ENCODE data around the gene VPS33A.
"Not testable (repeated sequence)": the region's sequence is repeated elsewhere in the genome, so short reads cannot be mapped to it uniquely, and the experiment has no call there.

Gene VPS33A

DNA sequence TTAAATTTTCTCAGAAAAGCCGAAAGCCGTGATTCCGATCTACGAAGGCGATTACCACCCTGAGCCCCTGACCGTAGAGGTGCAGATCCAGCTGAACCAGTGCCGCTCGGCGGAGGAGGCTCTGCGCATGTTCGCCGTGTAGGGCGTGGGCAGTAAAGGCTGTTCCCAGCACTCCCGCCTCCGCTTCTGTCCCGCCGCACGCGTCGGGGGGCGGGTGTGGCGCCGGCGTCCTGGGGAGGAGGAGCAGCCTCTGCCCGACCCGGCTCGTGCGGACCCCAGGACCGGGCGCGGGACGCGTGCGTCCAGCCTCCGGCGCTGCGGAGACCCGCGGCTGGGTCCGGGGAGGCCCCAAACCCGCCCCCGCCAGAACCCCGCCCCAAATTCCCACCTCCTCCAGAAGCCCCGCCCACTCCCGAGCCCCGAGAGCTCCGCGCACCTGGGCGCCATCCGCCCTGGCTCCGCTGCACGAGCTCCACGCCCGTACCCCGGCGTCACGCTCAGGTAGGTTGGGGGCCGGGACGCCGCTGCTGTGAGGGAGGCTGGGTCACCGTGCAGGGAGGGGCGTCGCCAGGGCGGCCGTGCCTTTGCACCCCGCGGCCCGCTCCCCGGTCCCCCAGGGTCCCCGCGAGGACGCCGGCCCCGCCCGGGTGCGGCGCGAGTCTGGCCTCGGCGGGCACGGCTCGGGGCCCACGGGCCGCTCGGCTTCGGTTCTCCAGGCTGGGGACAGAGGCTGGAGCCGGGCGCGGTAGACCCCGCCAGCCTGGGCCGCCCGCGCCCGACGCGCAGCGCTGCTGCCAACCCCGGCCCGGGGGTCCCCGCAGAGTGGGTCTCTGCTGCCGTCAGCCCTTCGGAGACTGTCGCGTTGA is 62.8 kb downstream of the VPS33A start, which contains the start of gene B3GNT4:
TSS of gene B3GNT4 (plus strand) at position 409 of the 866 bp plus-strand sequence. CDS start 910 bp downstream, outside the sequence.
- H3K9ac ChIP-seq (ENCODE audit: low read depth, low read length), result no peak within 1 kb of the TSS
- H3K27ac ChIP-seq (ENCODE audit: low read length), result no peak within 1 kb of the TSS

DNA sequence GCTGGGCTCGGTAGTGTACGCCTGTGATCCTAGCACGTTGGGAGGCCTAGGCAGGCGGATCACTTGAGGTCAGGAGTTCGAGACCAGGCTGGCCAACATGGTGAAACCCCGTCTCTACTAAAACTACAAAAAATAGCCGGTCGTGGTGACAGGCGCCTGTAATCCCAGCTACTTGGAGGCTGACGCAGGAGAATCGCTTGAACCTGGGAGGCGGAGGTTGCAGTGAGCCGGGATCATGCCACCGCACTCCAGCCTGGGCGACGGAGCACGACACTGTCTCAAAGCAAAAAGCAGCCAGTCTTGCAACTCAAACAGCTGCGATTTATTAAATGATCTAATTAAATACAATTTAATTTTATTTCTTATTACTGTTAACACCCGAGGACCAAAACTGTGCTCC is 63.5 kb downstream of the VPS33A start:
- not testable (repeated sequence) for H3K4me1 ChIP-seq (ENCODE audit: insufficient read depth, low read length); H3K9ac ChIP-seq (ENCODE audit: low read depth, low read length); H3K27ac ChIP-seq (ENCODE audit: low read length); H3K9me3 ChIP-seq (ENCODE audit: insufficient read depth, low read depth, low read length)
- Histone ChIP-seq H3K27me3 (ENCODE audit: insufficient read depth, low read length) (peaks cover 59% of the 10 kb centered on the region), H3K36me3 (ENCODE audit: insufficient read depth, low read depth, low read length) (peaks cover 13% of the 10 kb centered on the region), H3K4me3 (ENCODE audit: low read length) (peak overlapping the region; percentile 68)

More for the DNA sequence above, 62.8 kb downstream of the VPS33A start, which contains the start of gene B3GNT4:
- Histone ChIP-seq H3K27me3 (ENCODE audit: insufficient read depth, low read length) (peaks cover 59% of the 10 kb centered on the region), H3K4me3 (ENCODE audit: low read length) (peak within 1 kb of the TSS; percentile 68), H3K36me3 (ENCODE audit: insufficient read depth, low read depth, low read length) (peaks cover 20% of the 10 kb centered on the region), H3K9me3 (ENCODE audit: insufficient read depth, low read depth, low read length) (no peaks in the 10 kb centered on the region), H3K4me1 (ENCODE audit: insufficient read depth, low read length) (peaks cover 2% of the 10 kb centered on the region; the same call in 1 of the 2 replicates)

DNA sequence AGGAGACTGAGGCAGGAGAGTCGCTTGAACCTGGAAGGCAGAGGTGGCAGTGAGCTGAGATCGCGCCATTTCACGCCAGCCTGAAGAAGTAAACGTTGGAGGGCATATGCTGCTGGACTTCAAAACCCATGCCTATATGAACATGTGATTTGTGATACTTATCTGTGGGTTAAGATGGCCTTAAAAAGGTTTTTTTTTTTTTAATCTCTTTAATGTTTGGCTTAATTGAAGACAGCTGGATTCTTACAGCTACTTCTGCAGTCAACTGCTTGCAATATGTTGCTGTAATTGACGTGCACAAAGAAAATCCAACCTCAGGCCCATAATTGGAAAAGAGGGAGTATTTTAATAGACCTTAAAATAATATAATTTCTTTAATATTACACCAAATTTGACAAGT is 64.3 kb downstream of the VPS33A start:
- Histone ChIP-seq H3K4me1 (ENCODE audit: insufficient read depth, low read length) (no peaks in the 10 kb centered on the region), H3K27me3 (ENCODE audit: insufficient read depth, low read length) (peaks cover 59% of the 10 kb centered on the region), H3K4me3 (ENCODE audit: low read length) (no peak overlapping the region), H3K36me3 (ENCODE audit: insufficient read depth, low read depth, low read length) (peaks cover 5% of the 10 kb centered on the region), H3K27ac (ENCODE audit: low read length) (no peak overlapping the region), H3K9ac (ENCODE audit: low read depth, low read length) (no peak overlapping the region), H3K9me3 (ENCODE audit: insufficient read depth, low read depth, low read length) (no peaks in the 10 kb centered on the region)

DNA sequence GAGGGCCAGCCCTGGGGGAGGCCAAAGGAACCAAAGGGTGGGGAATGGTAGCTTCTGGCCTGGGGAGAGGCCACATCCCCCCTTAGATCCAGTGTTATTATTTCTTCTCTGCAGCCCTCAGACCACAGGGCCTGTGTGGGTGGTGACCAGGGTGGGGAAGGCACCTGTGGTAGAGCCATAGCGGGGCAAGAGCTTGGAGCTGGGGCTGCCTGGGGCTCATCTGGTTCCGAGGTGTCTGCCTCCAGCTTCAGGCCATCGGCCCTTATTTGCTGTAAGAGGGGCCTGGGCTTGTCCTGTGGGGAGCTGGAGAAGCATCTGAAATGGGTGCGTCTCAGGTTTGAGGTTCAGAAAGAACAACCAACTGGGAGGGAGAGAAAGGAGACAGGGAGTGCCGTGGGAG is 64.9 kb downstream of the VPS33A start:
- no peak overlapping the region for H3K4me3 ChIP-seq (ENCODE audit: low read length)
- no peak overlapping the region for H3K27ac ChIP-seq (ENCODE audit: low read length)
- H3K9ac ChIP-seq (ENCODE audit: low read depth, low read length), result no peak overlapping the region
- H3K36me3 ChIP-seq (ENCODE audit: insufficient read depth, low read depth, low read length), result no peaks in the 10 kb centered on the region
- no peaks in the 10 kb centered on the region for H3K9me3 ChIP-seq (ENCODE audit: insufficient read depth, low read depth, low read length)
- H3K27me3 ChIP-seq (ENCODE audit: insufficient read depth, low read length), result peaks cover 52% of the 10 kb centered on the region
- H3K4me1 ChIP-seq (ENCODE audit: insufficient read depth, low read length), result no peaks in the 10 kb centered on the region

DNA sequence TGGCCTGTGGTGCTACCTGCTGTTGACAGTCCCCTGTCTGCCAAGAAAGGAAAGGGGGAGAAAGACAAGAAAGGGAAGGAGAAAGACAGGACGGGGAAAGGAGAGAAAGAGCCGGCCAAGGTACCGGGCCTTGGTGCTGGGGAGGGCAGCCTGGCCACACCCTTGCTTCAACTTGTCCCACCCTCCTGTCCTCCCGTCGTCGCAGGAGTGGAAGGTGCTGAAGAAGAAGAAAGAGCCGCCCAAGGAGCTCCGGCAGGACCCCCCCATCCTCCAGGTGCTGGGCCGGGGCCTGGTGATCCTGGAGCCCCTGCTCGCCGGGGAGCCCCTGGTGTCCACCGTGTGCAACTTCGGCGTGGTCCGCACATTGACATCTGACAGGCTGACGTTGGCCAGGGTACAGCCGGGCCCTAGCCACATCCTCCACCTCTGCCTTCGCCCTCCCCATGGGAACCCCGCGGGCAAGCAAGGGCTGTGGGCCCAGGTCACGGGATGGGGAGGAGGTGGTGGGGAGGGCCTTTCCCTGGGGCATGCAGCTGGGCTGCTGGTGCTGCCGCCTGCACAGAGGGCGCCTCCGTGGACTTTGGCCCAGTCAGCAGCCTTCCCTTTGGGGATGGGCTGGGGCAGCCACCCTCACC is 65.6 kb downstream of the VPS33A start:
- no peaks in the 10 kb centered on the region for H3K4me1 ChIP-seq (ENCODE audit: insufficient read depth, low read length)

DNA sequence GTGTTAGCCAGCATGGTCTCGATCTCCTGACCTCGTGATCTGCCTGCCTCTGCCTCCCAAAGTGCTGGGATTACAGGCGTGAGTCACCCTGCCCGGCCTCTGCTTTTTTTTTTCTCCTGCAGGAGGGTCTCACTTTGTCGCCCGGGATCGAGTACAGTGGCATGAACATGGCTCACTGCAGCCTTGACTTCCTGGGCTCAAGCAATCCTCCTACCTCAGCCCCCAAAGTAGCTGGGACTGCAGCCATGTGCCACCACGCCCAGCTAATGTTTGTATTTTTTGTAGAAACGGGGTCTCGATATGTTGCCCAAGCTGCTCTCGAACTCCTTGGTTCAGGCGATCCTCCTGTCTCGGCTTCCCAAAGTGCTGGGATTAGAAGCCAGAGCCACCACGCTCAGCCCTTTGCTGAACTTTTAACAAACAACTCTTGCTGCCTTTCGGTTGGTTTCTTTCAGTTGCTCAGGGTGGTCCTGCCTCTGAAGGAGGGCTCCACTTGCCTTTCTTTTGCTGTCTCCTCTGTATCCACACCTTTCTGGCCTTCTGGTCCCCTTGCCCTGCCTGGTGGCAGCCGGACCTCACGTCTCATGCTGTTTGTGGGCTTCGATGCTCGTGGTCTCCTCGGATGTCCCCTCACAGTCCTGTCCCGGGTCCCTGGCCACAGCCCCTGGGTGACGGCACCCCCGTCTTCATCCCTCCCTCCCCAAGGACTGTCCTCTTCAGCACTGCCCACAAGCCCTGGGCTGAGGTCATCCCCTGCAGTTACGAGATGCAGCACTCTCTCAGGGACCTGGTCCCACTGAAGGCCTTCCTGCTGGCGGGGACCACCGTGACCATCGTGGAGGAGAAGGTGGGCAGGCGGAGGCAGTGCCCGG is 66.6 kb downstream of the VPS33A start:
- Histone ChIP-seq H3K27me3 (ENCODE audit: insufficient read depth, low read length) (peaks cover 36% of the 10 kb centered on the region), H3K9me3 (ENCODE audit: insufficient read depth, low read depth, low read length) (no peaks in the 10 kb centered on the region), H3K4me1 (ENCODE audit: insufficient read depth, low read length) (no peaks in the 10 kb centered on the region), H3K27ac (ENCODE audit: low read length) (no peak overlapping the region), H3K4me3 (ENCODE audit: low read length) (no peak overlapping the region), H3K36me3 (ENCODE audit: insufficient read depth, low read depth, low read length) (no peaks in the 10 kb centered on the region), H3K9ac (ENCODE audit: low read depth, low read length) (no peak overlapping the region)

More for the DNA sequence above, 65.6 kb downstream of the VPS33A start:
- H3K27me3 ChIP-seq (ENCODE audit: insufficient read depth, low read length), result peaks cover 45% of the 10 kb centered on the region
- no peaks in the 10 kb centered on the region for H3K36me3 ChIP-seq (ENCODE audit: insufficient read depth, low read depth, low read length)
- H3K27ac ChIP-seq (ENCODE audit: low read length), result no peak overlapping the region
- H3K9ac ChIP-seq (ENCODE audit: low read depth, low read length), result no peak overlapping the region
- H3K9me3 ChIP-seq (ENCODE audit: insufficient read depth, low read depth, low read length), result no peaks in the 10 kb centered on the region
- no peak overlapping the region for H3K4me3 ChIP-seq (ENCODE audit: low read length)

DNA sequence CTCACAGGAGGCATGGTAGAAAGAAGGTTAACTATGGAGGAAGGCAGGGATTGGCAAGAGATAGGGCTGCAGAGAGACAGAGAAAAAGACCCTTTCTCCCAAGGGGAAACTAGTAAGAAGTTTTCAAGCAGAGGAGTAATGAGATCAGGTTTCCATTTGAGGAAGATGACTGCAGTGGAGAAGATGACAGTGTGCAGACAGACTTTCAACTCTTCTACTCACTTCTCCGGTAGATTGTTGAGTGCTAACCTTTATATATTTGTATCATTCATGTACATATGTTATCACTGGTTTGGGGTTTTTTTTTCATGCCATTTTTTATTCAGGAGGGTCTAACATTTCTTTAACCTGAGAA is 68.7 kb downstream of the VPS33A start:
- Histone ChIP-seq H3K36me3 (ENCODE audit: insufficient read depth, low read depth, low read length) (no peaks in the 10 kb centered on the region), H3K27ac (ENCODE audit: low read length) (no peak overlapping the region), H3K4me3 (ENCODE audit: low read length) (no peak overlapping the region), H3K9ac (ENCODE audit: low read depth, low read length) (no peak overlapping the region), H3K27me3 (ENCODE audit: insufficient read depth, low read length) (peaks cover 15% of the 10 kb centered on the region), H3K9me3 (ENCODE audit: insufficient read depth, low read depth, low read length) (no peaks in the 10 kb centered on the region), H3K4me1 (ENCODE audit: insufficient read depth, low read length) (no peaks in the 10 kb centered on the region)

DNA sequence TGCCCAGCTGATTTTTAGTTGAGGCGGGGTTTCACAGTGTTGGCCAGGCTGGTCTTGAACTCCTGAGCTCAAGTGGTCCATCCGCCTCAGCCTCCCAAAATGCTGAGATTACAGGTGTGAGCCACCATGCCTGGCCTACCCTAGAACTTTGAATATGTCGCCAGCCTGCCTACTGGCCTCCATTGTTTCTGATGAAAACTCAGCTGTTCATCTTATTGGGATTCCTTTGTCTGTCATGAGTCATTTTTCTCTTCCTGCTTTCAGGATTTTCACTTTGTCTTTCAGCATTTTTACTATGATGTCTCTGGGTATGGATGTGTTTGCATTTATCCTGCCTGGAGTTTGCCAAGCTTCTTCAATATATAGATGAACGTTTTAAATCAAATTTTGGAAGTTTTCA is 70.9 kb downstream of the VPS33A start:
- no peak overlapping the region for H3K9ac ChIP-seq (ENCODE audit: low read depth, low read length)
- H3K4me3 ChIP-seq (ENCODE audit: low read length), result no peak overlapping the region
- no peaks in the 10 kb centered on the region for H3K36me3 ChIP-seq (ENCODE audit: insufficient read depth, low read depth, low read length)
- no peaks in the 10 kb centered on the region for H3K4me1 ChIP-seq (ENCODE audit: insufficient read depth, low read length)
- H3K27me3 ChIP-seq (ENCODE audit: insufficient read depth, low read length), result no peaks in the 10 kb centered on the region
- no peaks in the 10 kb centered on the region for H3K9me3 ChIP-seq (ENCODE audit: insufficient read depth, low read depth, low read length)
- no peak overlapping the region for H3K27ac ChIP-seq (ENCODE audit: low read length)

DNA sequence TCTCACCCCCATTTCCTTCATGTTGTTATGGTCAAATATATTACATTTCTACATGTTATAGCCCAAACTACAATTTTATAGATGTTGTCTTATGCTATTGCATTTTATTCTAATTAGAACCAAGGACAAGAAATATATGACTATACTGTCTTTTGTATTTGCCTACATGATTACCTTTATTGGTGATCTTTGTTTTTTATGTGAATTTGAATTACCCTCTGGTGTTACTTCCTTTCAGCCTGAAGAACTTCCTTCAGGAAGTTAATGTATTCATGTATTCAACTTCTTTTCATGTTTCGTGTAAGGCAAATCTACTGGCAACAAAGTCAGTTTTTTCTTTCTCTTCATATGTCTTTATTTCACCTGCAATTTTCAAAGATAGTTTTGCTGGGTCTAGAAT is 71.5 kb downstream of the VPS33A start:
- H3K4me3 ChIP-seq (ENCODE audit: low read length), result no peak overlapping the region
- H3K36me3 ChIP-seq (ENCODE audit: insufficient read depth, low read depth, low read length), result no peaks in the 10 kb centered on the region
- no peak overlapping the region for H3K9ac ChIP-seq (ENCODE audit: low read depth, low read length)
- H3K27me3 ChIP-seq (ENCODE audit: insufficient read depth, low read length), result no peaks in the 10 kb centered on the region
- no peak overlapping the region for H3K27ac ChIP-seq (ENCODE audit: low read length)
- no peaks in the 10 kb centered on the region for H3K4me1 ChIP-seq (ENCODE audit: insufficient read depth, low read length)
- H3K9me3 ChIP-seq (ENCODE audit: insufficient read depth, low read depth, low read length), result no peaks in the 10 kb centered on the region

DNA sequence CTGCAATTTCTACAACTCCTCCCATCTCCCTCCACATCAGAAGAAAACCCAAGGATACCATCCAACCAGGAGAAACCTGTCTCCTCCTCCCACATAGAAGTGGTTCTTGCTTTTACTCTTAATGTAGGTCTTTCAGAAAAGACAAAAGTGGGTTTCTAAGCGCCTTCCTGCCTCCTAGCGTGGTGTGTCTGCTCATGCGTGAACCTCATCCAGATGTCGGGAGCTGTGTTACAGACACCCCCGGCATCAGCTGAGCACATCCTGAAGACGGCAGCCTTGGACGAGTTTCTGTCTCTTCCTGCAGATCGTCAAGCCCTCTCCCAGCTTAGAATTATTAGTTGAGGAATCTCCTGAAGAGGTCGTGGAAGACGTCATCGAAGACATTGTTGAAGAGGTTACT is 73.9 kb downstream of the VPS33A start:
- no peak overlapping the region for H3K27ac ChIP-seq (ENCODE audit: low read length)
- no peaks in the 10 kb centered on the region for H3K36me3 ChIP-seq (ENCODE audit: insufficient read depth, low read depth, low read length)
- H3K27me3 ChIP-seq (ENCODE audit: insufficient read depth, low read length), result no peaks in the 10 kb centered on the region
- no peak overlapping the region for H3K4me3 ChIP-seq (ENCODE audit: low read length)
- H3K9me3 ChIP-seq (ENCODE audit: insufficient read depth, low read depth, low read length), result no peaks in the 10 kb centered on the region
- no peaks in the 10 kb centered on the region for H3K4me1 ChIP-seq (ENCODE audit: insufficient read depth, low read length)
- H3K9ac ChIP-seq (ENCODE audit: low read depth, low read length), result no peak overlapping the region

DNA sequence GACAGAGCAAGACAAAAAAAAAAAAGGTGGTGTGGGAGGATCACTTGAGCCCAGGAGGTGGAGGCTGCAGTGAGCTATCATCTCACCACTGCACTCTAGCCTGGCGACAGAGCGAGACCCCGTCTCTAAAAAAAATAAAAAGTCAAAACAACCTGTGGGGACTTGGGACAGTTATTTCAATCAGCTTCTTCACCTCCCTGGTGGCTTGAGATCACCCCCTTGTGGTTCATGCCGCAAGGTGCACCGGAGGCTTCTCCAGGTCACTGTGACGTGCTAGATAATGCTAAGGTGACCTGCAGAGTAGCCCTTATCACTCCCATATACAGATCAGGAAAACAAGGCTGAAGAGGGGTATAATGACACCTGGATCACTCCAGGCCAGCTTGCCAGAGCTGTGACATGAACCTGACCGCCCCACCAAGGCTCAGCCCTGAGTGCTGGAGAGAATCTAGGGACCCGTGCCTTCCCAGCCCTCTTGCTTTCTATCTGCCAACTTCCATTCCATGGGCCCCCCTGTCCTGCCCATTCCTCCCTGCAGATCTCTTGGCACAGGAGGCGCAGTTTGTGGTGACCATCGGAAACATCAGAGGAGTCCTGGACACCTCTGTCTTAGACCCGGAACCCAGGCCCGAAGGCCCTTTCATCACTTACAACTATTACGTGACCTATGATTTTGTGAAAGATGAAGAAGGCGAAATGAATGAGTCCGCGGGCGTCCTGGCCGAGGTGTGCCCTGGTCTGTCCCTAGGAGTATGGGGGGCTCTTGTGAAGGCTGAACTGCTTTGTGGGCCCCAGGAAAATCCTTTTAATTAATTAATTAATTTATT is 75.2 kb downstream of the VPS33A start:
- Histone ChIP-seq H3K4me3 (ENCODE audit: low read length) (no peak overlapping the region), H3K9me3 (ENCODE audit: insufficient read depth, low read depth, low read length) (no peaks in the 10 kb centered on the region), H3K27me3 (ENCODE audit: insufficient read depth, low read length) (no peaks in the 10 kb centered on the region), H3K4me1 (ENCODE audit: insufficient read depth, low read length) (no peaks in the 10 kb centered on the region), H3K36me3 (ENCODE audit: insufficient read depth, low read depth, low read length) (no peaks in the 10 kb centered on the region), H3K9ac (ENCODE audit: low read depth, low read length) (no peak overlapping the region), H3K27ac (ENCODE audit: low read length) (no peak overlapping the region)
